Hippocampal formation (tissue), 2 donors: ENCODE data around the gene HIVEP1.
"Not testable (repeated sequence)": the region's sequence is repeated elsewhere in the genome, so short reads cannot be mapped to it uniquely, and the experiment has no call there.

Source experiments
- DNase-seq, 2 donors: peaks; one replicate each; lab custom pipeline; 2025; lab: John Stamatoyannopoulos, UW

HIVEP1 gene

DNA sequence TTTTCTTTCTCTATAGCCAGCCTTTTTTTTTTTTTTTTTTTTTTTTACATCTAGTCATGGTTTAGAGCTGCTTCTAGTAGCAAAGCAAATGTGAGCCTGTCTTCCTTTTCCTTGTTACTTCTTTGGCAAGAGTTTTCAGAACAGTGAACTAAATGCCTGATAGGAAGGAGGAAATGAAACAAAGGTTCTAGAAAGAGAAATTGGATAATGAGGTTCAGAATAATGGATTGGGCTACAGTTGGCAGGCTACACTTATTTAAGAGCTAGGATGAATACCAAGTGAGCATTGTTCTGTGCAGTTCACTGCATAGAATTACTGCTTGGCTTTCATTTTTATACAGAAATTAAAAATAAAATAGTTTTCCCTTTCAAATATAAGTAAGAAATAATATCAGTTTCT lies 78.6 kb downstream of the HIVEP1 start:
- DNase-seq: peak in 1 of 2 donors; percentile 22

DNA sequence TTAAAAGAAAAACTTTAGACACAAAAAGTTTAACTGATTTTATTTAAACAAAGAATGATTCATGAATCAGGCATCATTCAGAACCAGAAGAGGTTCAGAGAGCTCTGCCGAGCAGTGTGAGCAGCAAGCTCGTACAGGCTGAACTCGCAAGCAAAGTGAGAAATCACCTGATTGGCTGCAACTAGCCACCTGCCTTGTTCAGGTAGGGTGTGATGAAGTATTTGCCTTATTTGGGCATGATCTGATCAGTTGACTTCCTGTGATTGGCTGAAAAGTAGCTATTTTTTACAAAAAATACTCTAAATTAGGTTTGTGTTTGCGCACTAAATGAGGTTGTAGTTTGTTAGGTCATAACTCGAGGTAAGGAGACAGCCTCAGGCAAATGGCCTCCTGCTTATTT lies 80.7 kb downstream of the HIVEP1 start:
- no peak for DNase-seq

DNA sequence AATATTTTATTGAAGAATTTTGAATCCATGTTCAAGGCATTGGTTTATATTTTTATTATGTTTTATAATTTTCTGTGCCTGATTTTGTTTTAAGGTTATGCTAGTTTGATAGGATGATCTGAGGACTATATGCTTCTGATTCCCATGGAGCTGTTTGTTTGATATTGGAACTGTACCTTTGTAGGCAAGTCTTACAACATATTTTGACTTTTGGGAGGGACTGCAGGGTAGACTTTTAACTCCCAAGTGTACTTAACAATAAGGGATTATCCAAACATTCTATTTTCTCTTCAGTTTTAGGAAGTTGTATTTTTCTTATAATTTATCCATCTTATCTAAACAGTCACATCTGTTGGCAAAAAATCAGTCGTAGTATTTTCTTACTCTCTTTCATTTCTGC lies 82.6 kb downstream of the HIVEP1 start:
- no peak for DNase-seq

DNA sequence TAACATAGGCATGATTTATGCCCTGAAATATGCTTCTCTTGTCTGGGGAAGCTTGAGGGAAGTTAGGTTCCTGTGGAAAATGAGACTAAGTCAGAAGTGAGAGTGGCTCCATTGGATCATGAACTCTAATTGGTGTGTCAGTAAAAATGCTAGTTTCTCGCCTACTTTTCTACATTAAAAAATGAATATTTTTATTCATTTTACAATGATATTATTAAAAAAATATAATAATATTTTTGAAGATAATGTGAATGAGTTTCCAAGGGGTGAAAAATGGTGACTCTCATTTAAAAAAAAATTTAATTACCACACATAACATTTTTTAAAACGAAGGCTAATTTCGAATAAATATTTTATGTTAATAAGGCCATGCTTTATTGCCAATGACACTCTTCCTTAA lies 84.2 kb downstream of the HIVEP1 start:
- no peak for DNase-seq

DNA sequence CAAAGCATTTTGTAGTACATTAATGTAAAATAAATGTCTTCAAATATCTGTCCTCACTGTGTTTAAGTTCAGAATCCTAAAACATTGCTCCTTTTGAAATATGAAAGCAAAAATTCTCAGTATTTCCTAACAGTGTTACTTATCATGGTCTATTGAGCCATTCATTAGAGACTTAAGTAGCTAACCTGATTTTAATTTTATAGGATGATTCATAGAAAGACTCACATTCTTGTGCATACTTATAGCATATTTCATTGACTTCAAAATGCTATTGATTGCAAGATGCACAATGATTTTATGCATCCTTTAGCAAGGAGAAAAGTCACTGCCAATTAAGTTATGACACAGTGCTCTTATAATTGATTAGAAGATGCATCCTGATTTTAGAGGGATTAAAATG lies 85.7 kb downstream of the HIVEP1 start:
- no peak for DNase-seq

DNA sequence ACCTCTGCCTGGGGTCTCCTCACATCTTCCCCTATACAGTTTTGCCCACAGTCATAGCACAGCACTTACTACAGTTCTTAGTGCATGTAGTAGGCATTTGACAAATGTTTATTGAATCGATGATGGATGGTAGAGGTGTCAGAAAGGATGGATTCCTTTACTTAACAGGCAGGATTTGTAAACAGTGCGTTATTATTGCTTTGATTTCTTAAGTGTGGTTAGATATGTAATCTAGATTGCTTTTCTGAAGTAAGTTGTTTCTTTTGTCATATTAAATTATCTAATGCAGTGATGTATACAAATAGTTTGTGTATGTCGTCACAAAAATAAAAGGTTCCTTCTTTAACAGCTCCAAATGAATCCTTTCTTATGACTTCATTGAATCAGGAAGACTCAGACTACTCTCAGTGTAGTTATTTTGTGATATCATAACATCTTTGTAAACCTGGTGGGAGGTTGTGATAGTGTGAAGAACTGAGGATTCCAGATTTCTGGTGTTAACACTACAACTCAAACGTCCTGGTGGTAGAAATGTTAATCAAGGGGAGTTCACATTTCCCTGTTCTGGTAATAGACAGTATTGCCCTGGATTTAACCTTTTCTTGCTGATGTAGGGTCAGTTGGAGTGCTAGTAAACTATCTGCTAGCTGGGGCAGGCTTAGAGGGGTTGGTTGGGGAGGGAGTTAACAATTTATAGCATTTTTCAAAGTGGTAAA lies 87.7 kb downstream of the HIVEP1 start:
- no peak for DNase-seq

DNA sequence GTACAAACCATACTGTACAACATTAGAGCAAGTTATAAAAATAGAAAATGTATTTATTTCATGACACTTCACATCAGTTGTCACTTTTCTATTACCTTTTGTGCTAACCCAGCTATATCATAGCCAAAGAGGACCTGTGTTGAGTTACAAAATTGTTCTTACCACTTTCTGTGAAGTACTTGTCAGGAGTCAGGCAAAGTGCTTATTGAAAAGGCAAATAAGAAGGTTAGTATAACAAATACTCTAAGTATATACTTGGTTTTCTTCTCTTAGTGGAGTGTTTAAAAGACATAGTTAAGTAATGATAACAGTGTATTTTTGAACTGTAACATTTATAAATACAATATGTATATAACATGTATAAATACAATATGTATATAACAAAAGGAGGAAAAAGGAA lies 88.9 kb downstream of the HIVEP1 start:
- no peak for DNase-seq

DNA sequence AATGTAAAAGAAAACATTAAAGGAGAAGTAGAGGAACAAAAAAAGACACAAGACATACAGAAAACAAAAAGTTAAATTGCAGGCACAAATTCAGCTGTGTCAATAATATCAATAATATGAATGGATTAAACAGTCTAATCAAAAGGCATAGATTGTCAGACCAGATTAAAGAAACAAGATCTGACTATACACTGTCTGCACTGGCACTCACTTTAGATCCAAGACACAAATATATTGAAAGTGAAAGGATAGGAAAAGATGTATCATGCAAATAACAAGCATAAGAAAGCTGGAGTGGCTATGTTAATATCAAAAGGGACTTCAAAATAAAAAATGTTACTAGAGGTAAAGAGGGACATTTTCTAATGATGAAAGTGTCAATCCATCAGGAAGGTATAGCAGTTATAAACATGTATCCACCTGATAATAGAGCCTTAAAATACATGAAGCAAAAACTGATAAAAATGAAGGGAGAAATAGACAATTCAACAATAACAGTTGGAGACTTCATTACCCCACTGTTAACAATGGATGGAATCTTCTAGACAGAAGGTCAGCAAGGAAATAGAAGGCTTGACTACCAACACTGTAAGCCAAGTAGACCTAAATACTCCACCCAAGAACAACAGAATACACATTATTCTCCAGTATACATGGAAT lies 89.7 kb downstream of the HIVEP1 start:
- no peak for DNase-seq

DNA sequence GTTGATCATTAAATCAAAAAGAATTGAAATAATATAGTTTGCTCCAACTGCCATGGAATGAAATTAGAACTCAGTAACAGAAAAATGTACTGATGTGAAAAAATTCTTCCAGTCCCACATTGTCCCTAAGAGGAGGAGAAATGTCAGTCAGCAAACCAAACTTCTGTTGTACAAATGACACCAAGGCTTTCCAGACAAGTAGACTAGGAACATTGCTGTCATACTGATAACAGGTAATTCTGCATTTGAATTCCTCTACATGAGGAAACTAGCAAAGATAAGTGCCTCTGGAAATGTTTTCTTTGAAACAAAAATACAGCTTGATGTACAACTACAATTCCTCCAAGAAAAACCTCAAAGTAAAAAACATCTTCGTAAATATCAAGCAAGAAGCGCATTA lies 90.2 kb downstream of the HIVEP1 start:
- DNase-seq: no peak

DNA sequence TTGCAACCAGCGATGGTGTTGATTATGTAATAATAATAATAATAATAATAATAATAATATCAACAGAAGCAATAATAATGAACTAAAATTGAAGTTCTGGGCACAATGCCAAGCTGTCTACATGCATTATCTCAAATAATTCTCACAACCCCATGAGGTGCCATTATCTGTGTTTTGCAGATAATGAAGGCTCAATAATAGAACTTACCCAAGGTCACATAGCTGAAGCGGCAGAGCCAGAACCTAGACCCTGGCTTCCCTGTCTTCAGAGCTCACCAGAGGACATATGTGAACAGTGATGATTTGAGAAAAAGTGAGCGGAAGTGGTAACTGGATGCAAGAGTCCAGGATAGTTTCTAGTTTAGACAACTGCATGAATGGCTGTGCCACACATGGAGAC lies 91.0 kb downstream of the HIVEP1 start:
- DNase-seq: no peak

DNA sequence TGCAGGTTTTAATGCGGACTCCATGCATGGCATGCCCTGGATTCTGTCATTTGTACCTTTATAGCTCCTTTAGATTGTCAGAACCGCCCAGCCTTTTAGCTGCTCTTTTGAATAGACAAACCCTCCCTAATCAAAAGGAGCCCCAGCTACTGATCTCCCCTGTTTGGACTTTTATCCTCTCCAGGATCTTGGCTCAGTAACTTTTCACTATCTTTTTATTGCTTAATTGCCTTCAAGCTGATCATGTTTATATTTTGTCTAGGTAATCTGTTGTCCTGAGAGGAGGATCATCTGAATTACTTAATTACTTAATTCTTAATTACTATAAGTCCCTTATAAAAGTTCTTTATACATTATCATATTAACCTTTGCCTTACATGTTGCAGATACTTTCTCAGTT lies 93.2 kb downstream of the HIVEP1 start:
- DNase-seq: no peak

DNA sequence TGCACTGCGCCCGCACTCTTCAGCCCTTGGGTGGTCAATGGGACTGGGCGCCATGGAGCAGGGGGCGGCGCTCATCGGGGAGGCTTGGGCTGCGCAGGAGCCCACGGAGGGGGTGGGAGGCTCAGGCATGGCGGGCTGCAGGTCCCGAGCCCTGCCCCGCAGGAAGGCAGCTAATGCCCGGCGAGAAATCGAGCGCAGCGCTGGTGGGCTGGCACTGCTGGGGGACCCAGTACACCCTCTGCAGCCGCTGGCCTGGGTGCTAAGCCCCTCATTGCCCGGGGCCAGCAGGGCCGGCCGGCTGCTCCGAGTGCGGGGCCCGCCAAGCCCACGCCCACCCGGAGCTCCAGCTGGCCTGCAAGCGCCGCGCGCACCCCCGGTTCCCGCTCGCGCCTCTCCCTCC lies 96.3 kb downstream of the HIVEP1 start:
- DNase-seq: not testable (repeated sequence)

DNA sequence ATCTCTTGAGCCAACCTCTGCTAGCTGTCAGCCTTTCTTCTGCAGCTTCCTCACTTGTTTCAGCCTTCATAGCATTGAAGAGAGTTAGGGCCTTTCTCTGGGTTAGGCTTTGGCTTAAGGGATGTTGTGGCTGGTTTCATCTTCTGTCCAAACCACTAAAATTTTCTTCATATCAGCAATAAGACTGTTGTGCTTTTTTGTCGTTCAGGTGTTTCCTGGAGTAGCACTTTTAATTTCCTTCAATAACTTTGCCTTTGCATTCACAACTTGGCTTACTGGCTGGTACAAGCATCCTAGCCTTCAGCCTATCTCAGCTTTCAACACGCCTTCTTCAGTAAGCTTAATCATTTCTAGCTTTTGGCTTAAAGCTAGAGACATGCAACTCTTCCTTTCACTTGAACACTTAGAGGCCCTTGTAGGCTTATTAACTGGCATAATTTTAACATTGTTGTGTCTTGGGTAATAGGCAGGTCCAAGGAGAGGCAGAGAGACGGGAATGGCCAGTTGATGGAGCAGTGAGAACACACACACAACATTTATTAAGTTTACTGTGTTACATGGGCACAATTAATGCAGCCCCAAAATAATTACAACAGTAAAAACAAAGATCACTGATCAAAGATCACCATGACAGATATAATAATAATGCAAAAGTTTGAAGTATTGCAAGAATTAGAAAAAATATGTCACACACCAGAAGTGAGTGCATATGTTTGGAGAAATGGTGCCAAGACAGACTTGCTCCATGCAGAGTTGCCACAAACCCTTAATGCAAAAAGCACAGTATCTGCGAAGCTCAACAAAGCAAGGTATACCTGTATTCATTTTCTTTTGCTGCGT lies 98.6 kb downstream of the HIVEP1 start:
- DNase-seq: no peak

DNA sequence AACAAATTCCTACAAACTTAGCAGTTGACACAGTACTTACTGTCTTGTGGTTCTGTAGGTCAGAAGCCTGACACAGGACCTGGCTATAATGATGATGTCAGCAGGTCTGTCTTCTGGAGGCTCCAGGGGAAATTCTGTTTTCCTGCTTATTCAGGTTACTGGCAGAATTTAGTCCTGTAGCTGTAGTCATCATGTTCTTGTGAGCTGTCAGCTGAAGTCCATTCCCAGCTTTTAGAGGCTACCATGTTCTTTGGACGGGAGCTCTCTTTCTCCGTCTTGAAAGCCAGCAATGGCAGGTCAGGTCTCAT lies 99.2 kb downstream of the HIVEP1 start:
- DNase-seq: no peak

DNA sequence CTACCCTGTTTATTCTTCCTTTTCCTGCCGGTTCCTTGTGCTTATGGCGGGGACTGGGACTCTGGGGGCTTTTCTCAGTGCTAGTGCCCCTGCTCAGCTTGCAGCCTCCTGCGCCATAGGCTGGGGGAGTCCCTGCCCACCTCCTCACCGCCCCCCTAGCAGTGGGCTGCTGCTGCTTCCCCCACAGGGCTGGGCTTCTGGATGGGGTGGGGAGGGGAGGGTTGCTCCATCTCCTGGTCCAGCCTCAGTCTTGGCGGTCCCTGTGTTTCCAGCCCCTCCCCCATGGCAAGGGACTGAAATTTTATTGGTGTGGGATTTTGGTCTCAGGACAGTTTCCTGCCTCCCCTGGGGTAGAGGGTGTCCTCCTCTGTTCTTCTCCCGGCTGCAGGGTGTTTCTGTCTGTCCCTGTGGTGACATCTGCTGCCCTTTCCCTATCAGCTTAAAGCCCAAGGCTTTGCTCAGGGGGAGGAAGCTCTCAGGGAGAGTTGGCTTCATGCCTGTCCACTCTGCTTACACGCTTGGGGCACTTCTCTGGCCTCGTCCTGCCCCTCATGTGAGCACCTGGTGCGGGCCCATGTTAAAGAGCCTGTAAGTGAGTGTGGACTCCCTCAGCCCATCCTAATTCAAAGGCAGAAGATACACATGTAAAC lies 100.6 kb downstream of the HIVEP1 start:
- DNase-seq: no peak

DNA sequence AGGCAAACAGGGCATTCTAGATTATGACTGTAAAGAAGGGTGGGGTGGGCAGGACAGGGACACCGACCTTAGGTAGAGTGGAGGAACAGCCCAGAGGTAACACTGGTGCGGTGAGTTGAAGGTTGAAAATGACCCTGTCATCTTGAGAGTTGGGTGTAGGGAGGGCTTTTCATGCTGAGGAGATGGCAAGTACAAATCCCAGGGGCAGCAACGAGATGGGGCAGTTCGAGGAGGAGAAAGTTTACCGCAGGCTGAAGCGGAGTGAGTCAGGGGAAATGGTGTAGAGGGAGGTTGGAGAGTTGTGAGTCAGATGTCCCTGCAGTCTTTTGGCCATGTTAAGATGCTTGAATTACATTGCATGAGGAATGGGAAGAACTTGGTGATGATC lies 101.1 kb downstream of the HIVEP1 start:
- DNase-seq: no peak

DNA sequence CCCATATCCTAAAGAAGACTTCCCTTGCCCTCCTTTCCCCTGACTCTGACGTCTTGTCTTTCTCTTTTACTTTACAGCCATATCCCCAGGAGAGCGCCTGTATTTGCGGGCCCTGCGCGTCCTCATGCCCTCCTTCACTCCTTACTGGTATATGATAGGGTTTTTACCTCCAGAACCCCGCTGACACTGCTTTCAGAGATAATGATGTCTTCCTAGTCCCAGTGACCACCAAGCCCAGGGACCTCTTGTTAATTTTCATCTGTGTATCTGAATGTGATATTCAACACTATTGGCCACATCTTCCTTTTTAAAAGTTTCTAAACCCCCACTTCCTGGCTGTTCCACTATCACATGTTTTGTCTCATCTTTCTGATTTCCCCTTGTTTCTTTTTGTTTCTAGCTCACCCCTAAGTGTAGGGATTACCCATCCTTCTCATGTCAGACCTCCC lies 102.0 kb downstream of the HIVEP1 start:
- DNase-seq: no peak

DNA sequence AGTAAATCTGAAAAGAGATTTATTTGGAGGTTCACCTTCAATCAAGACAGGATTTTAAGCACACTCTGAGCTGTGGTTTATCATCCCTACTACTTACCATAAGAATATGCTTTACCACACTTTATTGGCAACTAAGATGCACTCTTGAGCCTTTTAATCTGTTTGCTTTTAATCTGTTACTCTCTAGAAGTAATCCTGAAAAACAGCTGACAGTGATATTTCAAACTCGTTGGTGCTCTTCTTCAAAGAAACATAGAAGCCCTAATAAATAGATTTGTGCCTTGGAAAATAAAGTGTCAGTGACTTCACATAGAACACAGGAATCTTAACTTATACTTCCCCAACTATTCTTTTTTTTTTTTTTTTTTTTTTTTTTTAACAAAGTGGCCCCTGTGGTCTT lies 102.9 kb downstream of the HIVEP1 start:
- DNase-seq: no peak

DNA sequence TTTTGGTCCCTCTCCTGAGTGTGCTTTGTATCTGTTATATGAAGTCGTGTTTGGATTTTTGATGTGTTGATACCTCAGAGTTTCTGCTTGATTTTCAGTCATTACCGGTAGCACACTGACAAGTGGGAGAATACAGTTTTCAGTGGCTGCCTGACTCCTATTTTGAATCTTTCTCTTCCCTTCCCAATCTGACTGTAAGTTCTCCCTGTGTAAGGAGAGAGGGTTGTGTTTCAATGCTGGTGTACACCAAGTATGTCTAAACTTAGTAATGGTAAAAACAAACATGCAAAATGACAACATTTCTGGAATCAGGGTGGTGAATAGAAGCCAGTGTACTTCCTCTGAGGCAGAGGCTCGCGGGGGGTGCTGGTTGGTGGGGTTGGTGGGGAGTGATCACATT lies 103.4 kb downstream of the HIVEP1 start:
- DNase-seq: no peak

DNA sequence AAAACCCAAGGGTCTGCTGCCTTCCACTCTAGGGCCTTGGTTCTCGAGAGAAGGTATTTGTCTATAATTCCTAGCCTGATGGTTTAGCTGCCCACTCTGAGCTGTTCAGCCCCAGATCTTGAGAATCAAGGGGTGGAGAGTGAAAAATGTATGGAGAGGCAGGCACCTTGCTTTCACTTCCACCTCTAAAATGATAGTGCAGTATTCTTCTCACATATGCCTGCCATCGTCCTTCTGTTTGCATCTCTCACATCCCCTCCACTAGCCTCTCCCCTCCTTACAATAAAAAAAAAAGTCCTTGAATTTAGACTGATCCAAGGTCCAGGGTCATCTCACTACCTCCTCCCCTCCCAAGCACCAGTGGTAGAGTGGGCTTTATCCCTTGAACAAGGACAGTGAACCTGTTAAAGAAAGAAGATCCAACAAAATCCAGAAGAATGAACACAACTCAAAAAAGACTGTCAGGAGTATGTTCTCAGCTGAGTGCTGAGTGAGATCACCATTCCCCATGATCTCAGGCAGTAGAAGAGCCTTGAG lies 104.2 kb downstream of the HIVEP1 start:
- no peak for DNase-seq

DNA sequence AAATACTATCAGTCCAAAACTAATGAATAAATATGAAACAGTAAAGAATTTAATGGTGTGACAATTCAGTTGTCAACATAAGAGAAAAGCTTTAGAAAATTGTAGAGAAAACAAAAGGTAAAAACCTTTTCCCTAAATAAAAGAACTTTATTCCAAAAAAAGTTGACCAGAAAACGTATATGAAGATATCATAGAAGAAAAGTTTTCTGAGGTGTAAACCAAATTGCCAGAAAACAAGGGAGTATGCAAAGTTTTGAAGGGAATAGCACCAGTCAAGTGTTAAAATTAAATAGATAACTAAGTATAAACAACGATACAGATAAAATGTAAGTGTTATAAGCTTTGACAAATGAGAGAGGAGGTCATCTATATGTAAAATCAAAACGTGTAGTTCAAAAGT lies 104.9 kb downstream of the HIVEP1 start:
- DNase-seq: no peak

DNA sequence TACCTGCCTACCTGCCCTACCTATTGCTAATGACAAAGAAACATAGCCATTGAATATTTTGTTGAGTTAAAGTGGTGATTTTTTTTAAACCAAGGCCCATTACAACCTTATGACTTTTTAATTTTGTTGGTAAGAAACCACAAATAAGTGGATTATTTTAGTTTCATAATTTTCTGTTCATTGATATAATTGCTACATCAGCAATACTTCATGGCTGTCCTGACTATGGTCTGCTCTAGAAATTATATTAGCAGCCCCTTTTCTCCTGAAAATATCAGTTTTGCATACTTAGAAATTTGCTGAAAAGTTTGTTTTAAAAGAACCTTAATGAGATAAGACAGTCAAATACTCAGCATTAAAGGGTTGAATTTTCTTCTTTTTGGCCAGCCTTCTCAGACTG lies 106.5 kb downstream of the HIVEP1 start:
- DNase-seq: no peak
